GM15510 (cell line): ENCODE results near the gene SIVA1.

Experiments
- POLR2A ChIP-seq: IDR thresholded peaks from 3 replicates; pipeline ENCODE4 v1.6.1; 2011; ENCODE audit warnings: borderline replicate concordance; ENCODE audit not compliant: insufficient read length; ENCODE audit errors: extremely low read depth

SIVA1 gene

GRCh38 chr14:104752735-104753527 is at the start of gene SIVA1:
SIVA1 (plus strand) TSS chr14:104753147; CDS start chr14:104753202, 55 bp downstream.
- peak; percentile 80 for TF ChIP-seq POLR2A

- no peak for TF ChIP-seq POLR2A
Measured at GRCh38 chr14:104703269-104703668, 49.7 kb upstream of the SIVA1 start.

GRCh38 chr14:104704252-104704651 is 48.7 kb upstream of the SIVA1 start:
- no peak for TF ChIP-seq POLR2A

- TF ChIP-seq POLR2A, result no peak
Measured at GRCh38 chr14:104705340-104706047, 47.5 kb upstream of the SIVA1 start.

GRCh38 chr14:104706733-104707607 is 46.0 kb upstream of the SIVA1 start:
- TF ChIP-seq POLR2A, result no peak

GRCh38 chr14:104707608-104708595 is 45.0 kb upstream of the SIVA1 start:
- no peak for TF ChIP-seq POLR2A

- no peak for TF ChIP-seq POLR2A
Measured at GRCh38 chr14:104708606-104709268, 44.2 kb upstream of the SIVA1 start.

GRCh38 chr14:104709387-104710039 is 43.4 kb upstream of the SIVA1 start:
- TF ChIP-seq POLR2A, result no peak

GRCh38 chr14:104710071-104710735 is 42.7 kb upstream of the SIVA1 start:
- no peak for TF ChIP-seq POLR2A

- TF ChIP-seq POLR2A, result no peak
Measured at GRCh38 chr14:104712881-104713734, 39.8 kb upstream of the SIVA1 start.

- no peak for TF ChIP-seq POLR2A
Measured at GRCh38 chr14:104714066-104714465, 38.9 kb upstream of the SIVA1 start.
